ENCODE data around the gene HBM. TPM values are rescaled to one million over a fixed set of nuclear protein-coding genes. Genes with fewer than 3 reads are reported as not detected.

The HBM gene
- total RNA-seq, 1 experiment from 2014 or later = not detected

GRCh38 chr16:142405-142967 lies 23.3 kb upstream of the HBM start:
- in situ Hi-C loops (cut with HindIII; ENCODE audit: low pct_unique_long_range_greater_than_20kb, low sequenced_read_pairs) (no loop called here), intact Hi-C loops (cut with micrococcal nuclease; ENCODE audit: unreplicated experiment) (no loop called here)
- Histone ChIP-seq H3K27me3 (ENCODE audit: control insufficient read depth, insufficient read depth, low read length) (no peaks in the 10 kb centered on the region), H3K4me3 (ENCODE audit: low read depth in 2 of 2, low read length in 2 of 2) (no peak overlapping the region), H3K4me1 (ENCODE audit: control insufficient read depth, insufficient read depth, low read length) (no peaks in the 10 kb centered on the region), H3K9me3 (ENCODE audit: control insufficient read depth, insufficient read depth, low read depth, low read length) (no peaks in the 10 kb centered on the region), H3K36me3 (ENCODE audit: control insufficient read depth, insufficient read depth, low read length) (no peaks in the 10 kb centered on the region; the same call in 1 of the 2 replicates), H3K27ac (ENCODE audit: low read length) (no peak overlapping the region)
- POLR2A ChIA-PET = interaction anchor here (0.6 kb wide), 1 partner anchor 23 kb away, joined by 3 read pairs; no protein-coding TSS in a partner anchor
- DNase-seq (ENCODE audit: low read depth, low spot score) (no peak), ATAC-seq (no peak)
- TF ChIP-seq TCF7L2 (IDR thresholded peaks at IDR 0.05; ENCODE audit: low read depth, low read length) = no peak
- no peak for TF ChIP-seq SIN3A (IDR thresholded peaks at IDR 0.05; ENCODE audit: borderline replicate concordance, insufficient read depth, low read depth, low read length)
- no peak for TF ChIP-seq POLR2AphosphoS5 (IDR thresholded peaks at IDR 0.05; ENCODE audit: low read depth, low read length)
- TF ChIP-seq REST (IDR thresholded peaks at IDR 0.05; ENCODE audit: insufficient read depth in 1 of 2, low read depth in 2 of 2, low read length in 1 of 2) = no peak
- no peak for TF ChIP-seq CTCF (IDR thresholded peaks at IDR 0.05)
- CTCF ChIA-PET = no interaction called here
- BruUV-seq (replicated peaks) = no TSS peak

- in situ Hi-C loops (cut with HindIII; ENCODE audit: low pct_unique_long_range_greater_than_20kb, low sequenced_read_pairs) (no loop called here), intact Hi-C loops (cut with micrococcal nuclease; ENCODE audit: unreplicated experiment) (no loop called here)
- Histone ChIP-seq H3K27me3 (ENCODE audit: control insufficient read depth, insufficient read depth, low read length) (no peaks in the 10 kb centered on the region), H3K4me1 (ENCODE audit: control insufficient read depth, insufficient read depth, low read length) (no peaks in the 10 kb centered on the region), H3K4me3 (ENCODE audit: low read depth in 2 of 2, low read length in 2 of 2) (no peak overlapping the region), H3K36me3 (ENCODE audit: control insufficient read depth, insufficient read depth, low read length) (no peaks in the 10 kb centered on the region), H3K27ac (ENCODE audit: low read length) (no peak overlapping the region), H3K9me3 (ENCODE audit: control insufficient read depth, insufficient read depth, low read depth, low read length) (no peaks in the 10 kb centered on the region)
- ChIA-PET CTCF (interaction anchor here (0.6 kb wide), 1 partner anchor 39 kb away, joined by 7 read pairs; no protein-coding TSS in a partner anchor), POLR2A (interaction anchor here (0.6 kb wide), 1 partner anchor 24 kb away, joined by 3 read pairs; no protein-coding TSS in a partner anchor)
- ATAC-seq (no peak), DNase-seq (ENCODE audit: low read depth, low spot score) (no peak)
- TF ChIP-seq POLR2AphosphoS5 (IDR thresholded peaks at IDR 0.05; ENCODE audit: low read depth, low read length) (no peak), CTCF (IDR thresholded peaks at IDR 0.05) (no peak), TCF7L2 (IDR thresholded peaks at IDR 0.05; ENCODE audit: low read depth, low read length) (no peak), SIN3A (IDR thresholded peaks at IDR 0.05; ENCODE audit: borderline replicate concordance, insufficient read depth, low read depth, low read length) (no peak), REST (IDR thresholded peaks at IDR 0.05; ENCODE audit: insufficient read depth in 1 of 2, low read depth in 2 of 2, low read length in 1 of 2) (no peak)
- BruUV-seq (replicated peaks) = no TSS peak
Observed at GRCh38 chr16:143047-143446, 22.7 kb upstream of the HBM start.
